ENCODE results near the gene TMEM88. TPM values are rescaled to one million over a fixed set of nuclear protein-coding genes. Genes with fewer than 3 reads are reported as not detected.

TMEM88 gene
- total RNA-seq, 1 donor from 2014 or later: 13.8 TPM

DNA sequence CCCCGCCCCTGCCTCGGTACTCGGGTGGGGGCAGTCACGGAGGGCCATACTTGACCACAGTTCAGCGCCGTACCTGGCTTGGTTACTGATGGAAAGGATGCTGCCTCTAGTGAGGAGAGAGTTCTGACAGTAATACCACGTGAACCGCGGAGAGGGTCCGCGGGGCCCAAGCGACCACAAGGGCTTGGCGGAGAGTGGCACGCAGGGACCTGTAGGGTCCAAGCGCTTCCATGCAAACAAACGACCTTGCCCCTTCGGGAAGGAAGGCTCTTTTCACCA is 11.7 kb upstream of the TMEM88 start:
- Histone ChIP-seq H3K36me3 (no peaks in the 10 kb centered on the region), H3K4me3 (peak overlapping the region; percentile 76), H2AFZ (replicated peaks) (no peak overlapping the region), H3K9ac (no peak overlapping the region), H3K9me3 (ENCODE audit: low read depth) (no peaks in the 10 kb centered on the region), H4K20me1 (ENCODE audit: low read depth) (peaks cover 96% of the 10 kb centered on the region), H3F3A (ENCODE audit: low read depth) (peaks cover 57% of the 10 kb centered on the region), H3K79me2 (ENCODE audit: low read depth) (peaks cover 67% of the 10 kb centered on the region), H3K27me3 (no peaks in the 10 kb centered on the region), H3K4me2 (peak overlapping the region; percentile 99), H3K4me1 (peaks cover 32% of the 10 kb centered on the region), H3K27ac (no peak overlapping the region)
- H3K27ac Mint-ChIP-seq: peak overlapping the region; percentile 95
- TF ChIP-seq EZH2 (IDR thresholded peaks at IDR 0.05): no peak
- no peak for TF ChIP-seq EZH2phosphoT487 (IDR thresholded peaks at IDR 0.05)
- TF ChIP-seq, protein P1, sequence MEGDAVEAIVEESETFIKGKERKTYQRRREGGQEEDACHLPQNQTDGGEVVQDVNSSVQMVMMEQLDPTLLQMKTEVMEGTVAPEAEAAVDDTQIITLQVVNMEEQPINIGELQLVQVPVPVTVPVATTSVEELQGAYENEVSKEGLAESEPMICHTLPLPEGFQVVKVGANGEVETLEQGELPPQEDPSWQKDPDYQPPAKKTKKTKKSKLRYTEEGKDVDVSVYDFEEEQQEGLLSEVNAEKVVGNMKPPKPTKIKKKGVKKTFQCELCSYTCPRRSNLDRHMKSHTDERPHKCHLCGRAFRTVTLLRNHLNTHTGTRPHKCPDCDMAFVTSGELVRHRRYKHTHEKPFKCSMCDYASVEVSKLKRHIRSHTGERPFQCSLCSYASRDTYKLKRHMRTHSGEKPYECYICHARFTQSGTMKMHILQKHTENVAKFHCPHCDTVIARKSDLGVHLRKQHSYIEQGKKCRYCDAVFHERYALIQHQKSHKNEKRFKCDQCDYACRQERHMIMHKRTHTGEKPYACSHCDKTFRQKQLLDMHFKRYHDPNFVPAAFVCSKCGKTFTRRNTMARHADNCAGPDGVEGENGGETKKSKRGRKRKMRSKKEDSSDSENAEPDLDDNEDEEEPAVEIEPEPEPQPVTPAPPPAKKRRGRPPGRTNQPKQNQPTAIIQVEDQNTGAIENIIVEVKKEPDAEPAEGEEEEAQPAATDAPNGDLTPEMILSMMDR (IDR thresholded peaks at IDR 0.05): no peak
- no peaks in the 10 kb centered on the region for H3K9me3 Mint-ChIP-seq
- H3K27me3 Mint-ChIP-seq (ENCODE audit: insufficient read depth, low read depth): peaks cover 8% of the 10 kb centered on the region
- H3K4me1 Mint-ChIP-seq: peaks cover 46% of the 10 kb centered on the region
- peaks cover 10% of the 10 kb centered on the region for H3K36me3 Mint-ChIP-seq
- DNase-seq (ENCODE audit: low spot score): no peak
- H3K4me3 Mint-ChIP-seq: peak overlapping the region; percentile 95

GRCh38 chr17:7843536-7844291 is 11.2 kb upstream of the TMEM88 start:
- H3K79me2 ChIP-seq (ENCODE audit: low read depth): peaks cover 64% of the 10 kb centered on the region
- Mint-ChIP-seq H3K27ac (peak overlapping the region; percentile 68), H3K27me3 (ENCODE audit: insufficient read depth, low read depth) (peaks cover 8% of the 10 kb centered on the region)

GRCh38 chr17:7844292-7845154 is 10.3 kb upstream of the TMEM88 start:
- H3K27me3 Mint-ChIP-seq (ENCODE audit: insufficient read depth, low read depth): peaks cover 6% of the 10 kb centered on the region
- peak overlapping the region; percentile 95 for H3K4me3 Mint-ChIP-seq
- peak; percentile 95 for DNase-seq (ENCODE audit: low spot score)
- Histone ChIP-seq H2AFZ (replicated peaks) (no peak overlapping the region), H3K27me3 (no peaks in the 10 kb centered on the region), H3F3A (ENCODE audit: low read depth) (peaks cover 49% of the 10 kb centered on the region), H3K79me2 (ENCODE audit: low read depth) (peaks cover 56% of the 10 kb centered on the region), H3K27ac (no peak overlapping the region), H3K9ac (no peak overlapping the region), H3K9me3 (ENCODE audit: low read depth) (no peaks in the 10 kb centered on the region), H3K36me3 (no peaks in the 10 kb centered on the region), H3K4me1 (peaks cover 23% of the 10 kb centered on the region), H4K20me1 (ENCODE audit: low read depth) (peaks cover 98% of the 10 kb centered on the region), H3K4me2 (peak overlapping the region; percentile 99), H3K4me3 (peak overlapping the region; percentile 76)
- peaks cover 34% of the 10 kb centered on the region for H3K4me1 Mint-ChIP-seq
- peak overlapping the region; percentile 66 for H3K27ac Mint-ChIP-seq
- H3K36me3 Mint-ChIP-seq: peaks cover 11% of the 10 kb centered on the region
- TF ChIP-seq EZH2 (IDR thresholded peaks at IDR 0.05) (no peak), EZH2phosphoT487 (IDR thresholded peaks at IDR 0.05) (no peak)
- TF ChIP-seq, protein P1 (IDR thresholded peaks at IDR 0.05): no peak
- no peaks in the 10 kb centered on the region for H3K9me3 Mint-ChIP-seq

More at GRCh38 chr17:7843536-7844291, 11.2 kb upstream of the TMEM88 start:
- Histone ChIP-seq H3K9ac (no peak overlapping the region), H2AFZ (replicated peaks) (no peak overlapping the region), H4K20me1 (ENCODE audit: low read depth) (peaks cover 98% of the 10 kb centered on the region), H3K36me3 (no peaks in the 10 kb centered on the region), H3K4me3 (peak overlapping the region; percentile 76), H3K4me2 (peak overlapping the region; percentile 99), H3F3A (ENCODE audit: low read depth) (peaks cover 54% of the 10 kb centered on the region), H3K4me1 (peaks cover 30% of the 10 kb centered on the region), H3K9me3 (ENCODE audit: low read depth) (no peaks in the 10 kb centered on the region), H3K27ac (no peak overlapping the region), H3K27me3 (no peaks in the 10 kb centered on the region)
- Mint-ChIP-seq H3K36me3 (peaks cover 11% of the 10 kb centered on the region), H3K4me1 (peaks cover 42% of the 10 kb centered on the region), H3K9me3 (no peaks in the 10 kb centered on the region), H3K4me3 (peak overlapping the region; percentile 95)
- TF ChIP-seq EZH2 (IDR thresholded peaks at IDR 0.05) (peak; percentile 24), EZH2phosphoT487 (IDR thresholded peaks at IDR 0.05) (no peak)
- peak; percentile 96 for DNase-seq (ENCODE audit: low spot score)

Data from neural progenitor cell (in vitro differentiated cells).